Trophoblast cell (in vitro differentiated cells and primary cell): ENCODE measurements around the gene PAPOLA.

Source experiments
- DNase-seq, 2 donors: peaks; one replicate each; pipeline ENCODE4 v3.0.0-alpha.2; 2016
- H2AFZ ChIP-seq: 2 replicates; pipeline ENCODE4 v1.6.1; 2013; ENCODE audit warnings: low read length, moderate library complexity, mild to moderate bottlenecking; ENCODE audit not compliant: insufficient read depth, poor library complexity
- H2AK5ac ChIP-seq: 2 replicates; pipeline ENCODE4 v1.6.1; 2013; ENCODE audit warnings: mild to moderate bottlenecking, low read length
- H2BK120ac ChIP-seq: 2 replicates; pipeline ENCODE4 v1.6.1; 2013; ENCODE audit warnings: low read length, mild to moderate bottlenecking, moderate library complexity; ENCODE audit not compliant: insufficient read depth, poor library complexity
- H2BK12ac ChIP-seq: 2 replicates; pipeline ENCODE4 v1.6.1; 2013; ENCODE audit warnings: mild to moderate bottlenecking, low read length, moderate library complexity
- H2BK5ac ChIP-seq: 2 replicates; pipeline ENCODE4 v1.6.1; 2013; ENCODE audit warnings: low read length, low read depth, moderate library complexity, mild to moderate bottlenecking; ENCODE audit not compliant: poor library complexity
- H3K14ac ChIP-seq: 2 replicates; pipeline ENCODE4 v1.6.1; 2013; ENCODE audit warnings: mild to moderate bottlenecking, low read length
- H3K18ac ChIP-seq: 2 replicates; pipeline ENCODE4 v1.6.1; 2013; ENCODE audit warnings: mild to moderate bottlenecking, low read length
- H3K23ac ChIP-seq: 2 replicates; pipeline ENCODE4 v1.6.1; 2013; ENCODE audit warnings: low read length
- H3K27ac ChIP-seq: 2 replicates; pipeline ENCODE4 v1.5.1; 2013; ENCODE audit warnings: low read depth, mild to moderate bottlenecking, inconsistent platforms, low read length, moderate library complexity
- H3K27me3 ChIP-seq: 2 replicates; pipeline ENCODE4 v1.6.1; 2013; ENCODE audit warnings: inconsistent platforms, mild to moderate bottlenecking, low read length, moderate library complexity; ENCODE audit not compliant: insufficient read depth
- H3K36me3 ChIP-seq, 2 experiments: 1 replicate in 1 of 2; 2 replicates in 1 of 2; pipeline ENCODE4 v1.6.1; 2013; ENCODE audit warnings: low read length in 2 of 2, mild to moderate bottlenecking in 2 of 2, moderate library complexity in 1 of 2; ENCODE audit not compliant: insufficient read depth in 2 of 2, control insufficient read depth in 1 of 2
- H3K4ac ChIP-seq: 2 replicates; pipeline ENCODE4 v1.6.1; 2013; ENCODE audit warnings: low read depth, mild to moderate bottlenecking, low read length, moderate library complexity
- H3K4me1 ChIP-seq, 2 experiments: 1 replicate in 1 of 2; 2 replicates in 1 of 2; pipeline ENCODE4 v1.6.1; 2013; ENCODE audit warnings: low read length in 2 of 2, mild to moderate bottlenecking in 2 of 2, moderate library complexity in 1 of 2; ENCODE audit not compliant: insufficient read depth in 2 of 2, control insufficient read depth in 1 of 2
- H3K4me2 ChIP-seq: 2 replicates; pipeline ENCODE4 v1.6.1; 2013; ENCODE audit warnings: inconsistent platforms, mild to moderate bottlenecking, low read length, moderate library complexity
- H3K4me3 ChIP-seq: 2 replicates; pipeline ENCODE4 v1.5.1; 2013; ENCODE audit warnings: mild to moderate bottlenecking, low read depth, low read length, inconsistent platforms
- H3K79me1 ChIP-seq: one replicate; pipeline ENCODE4 v1.6.1; 2013; ENCODE audit warnings: low read length
- H3K79me2 ChIP-seq: 2 replicates; pipeline ENCODE4 v1.6.1; 2013; ENCODE audit warnings: low read length, mild to moderate bottlenecking; ENCODE audit not compliant: control insufficient read depth, insufficient read depth, poor library complexity
- H3K9ac ChIP-seq: 2 replicates; pipeline ENCODE4 v1.6.1; 2013; ENCODE audit warnings: mild to moderate bottlenecking, low read length
- H3K9me3 ChIP-seq: 2 replicates; pipeline ENCODE4 v1.6.1; 2013; ENCODE audit warnings: low read depth, mild to moderate bottlenecking, control low read depth, inconsistent platforms, low read length; ENCODE audit not compliant: insufficient read depth
- H4K12ac ChIP-seq: 2 replicates; pipeline ENCODE4 v1.6.1; 2013; ENCODE audit warnings: low read depth, mild to moderate bottlenecking, low read length, moderate library complexity
- H4K8ac ChIP-seq: 2 replicates; pipeline ENCODE4 v1.6.1; 2013; ENCODE audit warnings: low read depth, mild to moderate bottlenecking, low read length, moderate library complexity
- H4K91ac ChIP-seq: one replicate; pipeline ENCODE4 v1.6.1; 2013; ENCODE audit warnings: low read depth, mild to moderate bottlenecking, low read length, moderate library complexity
- WGBS: extraction: QIAGEN DNeasy Blood & Tissue Kit; methylation state at CpG from one replicate; pipeline ENCODE4 v1.1.7; 2013; ENCODE audit warnings: missing lambda C conversion rate; ENCODE audit not compliant: insufficient read length, insufficient coverage; ENCODE audit errors: extremely low coverage; 5-methylcytosine and 5-hydroxymethylcytosine counted together

The PAPOLA gene

DNA sequence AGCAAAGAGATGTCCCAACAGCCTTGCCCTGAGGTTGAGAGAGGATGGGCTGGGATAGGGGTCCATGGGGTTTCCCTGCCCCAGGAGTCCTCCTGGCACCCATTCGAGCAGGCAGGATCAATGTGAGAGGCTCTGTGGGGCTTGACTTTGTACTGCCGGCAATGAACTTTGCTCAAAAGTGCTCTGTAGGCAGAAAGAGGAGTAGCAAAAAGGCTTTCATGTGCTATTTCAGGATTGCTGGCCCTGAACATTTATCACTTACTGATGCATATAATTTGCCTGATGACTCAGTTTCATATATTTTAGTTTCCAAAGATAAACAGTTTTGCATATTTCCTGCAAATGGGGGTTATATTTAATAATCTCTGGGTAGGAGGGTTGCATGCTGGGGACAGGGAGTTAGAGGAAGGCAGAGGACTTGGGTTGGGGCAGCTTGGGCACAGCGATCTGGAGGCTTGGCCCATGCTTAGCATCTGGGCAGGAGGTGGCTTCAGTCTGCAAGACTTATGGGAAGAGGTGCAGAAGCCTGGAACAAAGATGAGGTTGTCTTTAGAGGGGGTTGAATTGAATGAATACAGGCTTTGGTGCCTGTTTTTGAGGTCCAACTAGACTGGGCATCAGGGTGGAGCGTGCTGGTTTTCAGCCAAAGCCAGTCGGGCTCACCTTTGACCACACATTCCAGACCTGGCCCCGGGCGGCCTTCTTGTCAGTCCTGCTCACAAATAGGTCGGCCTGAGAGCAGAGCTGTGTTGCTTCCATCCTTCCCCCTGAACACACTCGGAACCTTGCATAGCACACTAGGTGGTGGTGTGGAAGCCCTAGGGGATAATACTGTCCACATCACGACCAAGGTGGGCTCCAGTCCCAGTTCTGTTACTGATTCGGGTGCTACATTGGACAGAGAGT, 101.4 kb downstream of the PAPOLA start:
- Histone ChIP-seq H4K12ac (no peak overlapping the region), H2AFZ (no peak overlapping the region), H3K9me3 (peaks cover 5% of the 10 kb centered on the region), H3K23ac (no peak overlapping the region), H3K79me2 (no peaks in the 10 kb centered on the region), H3K27ac (no peak overlapping the region), H3K9ac (no peak overlapping the region), H3K27me3 (no peaks in the 10 kb centered on the region), H2BK12ac (no peak overlapping the region), H4K91ac (no peak overlapping the region), H3K18ac (no peak overlapping the region), H3K79me1 (no peaks in the 10 kb centered on the region), H3K4me2 (no peak overlapping the region), H3K4me3 (no peak overlapping the region), H3K4me1 (peaks cover 0 to 2% of the 10 kb centered on the region in 2 experiments), H2BK120ac (no peak overlapping the region), H4K8ac (no peak overlapping the region), H2BK5ac (no peak overlapping the region), H3K14ac (no peak overlapping the region), H2AK5ac (no peak overlapping the region), H3K36me3 (no peaks in the 10 kb centered on the region), H3K4ac (no peak overlapping the region)
- WGBS, result no CpG with 5 or more reads among the region's 11 CpGs
- DNase-seq, result peak in 1 of 2 donors; percentile 26

DNA sequence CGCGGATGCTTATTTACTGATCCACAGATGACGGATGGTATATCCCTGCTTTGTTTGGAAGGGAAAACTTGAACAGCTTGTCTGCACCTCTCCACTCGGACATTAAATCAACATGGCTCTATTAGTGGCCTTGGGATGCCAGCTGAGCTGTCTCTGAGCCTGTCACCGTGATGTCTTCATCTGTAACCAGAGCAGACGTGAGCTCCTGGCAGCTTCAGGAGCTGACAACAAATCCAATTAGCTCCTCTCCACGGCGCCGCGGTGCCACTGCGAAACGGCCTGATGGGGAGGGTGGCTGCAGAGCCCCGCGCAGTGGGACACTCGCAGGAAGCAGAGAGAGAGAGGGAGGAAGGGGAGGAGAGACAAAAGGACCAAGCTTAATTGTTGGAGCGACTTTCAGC, 112.3 kb downstream of the PAPOLA start:
- Histone ChIP-seq H3K79me2 (no peaks in the 10 kb centered on the region), H2BK120ac (no peak overlapping the region), H3K79me1 (no peaks in the 10 kb centered on the region), H2AFZ (no peak overlapping the region), H3K9me3 (peaks cover 2% of the 10 kb centered on the region), H4K91ac (no peak overlapping the region), H3K4me3 (no peak overlapping the region), H3K9ac (no peak overlapping the region), H4K8ac (no peak overlapping the region), H3K18ac (no peak overlapping the region), H3K14ac (no peak overlapping the region), H3K27ac (no peak overlapping the region), H3K27me3 (no peaks in the 10 kb centered on the region), H3K4ac (no peak overlapping the region), H3K4me2 (no peak overlapping the region), H3K36me3 (no peaks in the 10 kb centered on the region), H2AK5ac (no peak overlapping the region), H3K4me1 (no peaks in the 10 kb centered on the region), H2BK5ac (no peak overlapping the region), H2BK12ac (no peak overlapping the region), H4K12ac (no peak overlapping the region), H3K23ac (no peak overlapping the region)
- no peak for DNase-seq
- no CpG with 5 or more reads among the region's 16 CpGs for WGBS

DNA sequence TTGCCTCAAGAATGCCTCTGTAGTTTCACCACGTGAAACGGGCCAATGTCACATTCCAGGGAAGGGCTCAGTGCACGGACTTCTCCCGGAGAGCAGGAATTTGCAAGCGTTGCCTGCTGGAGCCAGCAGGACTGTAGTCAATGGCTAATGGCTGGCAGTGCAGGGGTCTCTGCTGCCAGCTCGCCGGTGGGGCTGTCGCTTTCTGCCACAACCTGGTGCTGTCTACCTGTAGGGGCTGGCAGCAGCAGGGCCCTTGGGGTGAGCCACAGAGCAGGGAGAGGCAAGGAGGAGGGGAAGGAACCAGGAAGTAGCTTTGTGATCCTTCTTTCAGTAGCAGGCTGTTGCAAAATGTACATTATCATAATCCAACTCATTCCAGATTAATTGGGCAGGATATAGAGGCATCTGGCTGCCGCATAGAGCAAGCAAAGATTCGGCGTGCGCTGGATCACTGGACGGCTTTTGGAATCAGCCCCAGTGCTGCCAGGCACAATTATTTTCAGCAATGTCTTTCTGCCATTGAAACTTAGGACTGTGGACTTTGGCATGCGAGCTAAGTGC, 114.1 kb downstream of the PAPOLA start:
- Histone ChIP-seq H3K9ac (no peak overlapping the region), H3K36me3 (no peaks in the 10 kb centered on the region), H2BK5ac (no peak overlapping the region), H3K14ac (no peak overlapping the region), H3K79me2 (no peaks in the 10 kb centered on the region), H3K4ac (no peak overlapping the region), H2BK120ac (no peak overlapping the region), H2BK12ac (no peak overlapping the region), H3K9me3 (peaks cover 2% of the 10 kb centered on the region), H2AFZ (no peak overlapping the region), H2AK5ac (no peak overlapping the region), H3K4me1 (no peaks in the 10 kb centered on the region), H4K91ac (no peak overlapping the region), H3K4me3 (no peak overlapping the region), H3K18ac (no peak overlapping the region), H3K27me3 (no peaks in the 10 kb centered on the region), H4K12ac (no peak overlapping the region), H3K79me1 (no peaks in the 10 kb centered on the region), H4K8ac (no peak overlapping the region), H3K23ac (no peak overlapping the region), H3K27ac (no peak overlapping the region), H3K4me2 (no peak overlapping the region)
- no peak for DNase-seq
- WGBS, result no CpG with 5 or more reads among the region's 14 CpGs
